GM18502 (cell line): ENCODE data around the gene STX12.

Experiments
- ATAC-seq: cut with Tn5 transposase; IDR thresholded peaks from one replicate; pipeline ENCODE4 v1.9.1; 2021; ENCODE audit warnings: mild to moderate bottlenecking; ENCODE audit not compliant: unreplicated experiment, poor library complexity

STX12 gene

DNA sequence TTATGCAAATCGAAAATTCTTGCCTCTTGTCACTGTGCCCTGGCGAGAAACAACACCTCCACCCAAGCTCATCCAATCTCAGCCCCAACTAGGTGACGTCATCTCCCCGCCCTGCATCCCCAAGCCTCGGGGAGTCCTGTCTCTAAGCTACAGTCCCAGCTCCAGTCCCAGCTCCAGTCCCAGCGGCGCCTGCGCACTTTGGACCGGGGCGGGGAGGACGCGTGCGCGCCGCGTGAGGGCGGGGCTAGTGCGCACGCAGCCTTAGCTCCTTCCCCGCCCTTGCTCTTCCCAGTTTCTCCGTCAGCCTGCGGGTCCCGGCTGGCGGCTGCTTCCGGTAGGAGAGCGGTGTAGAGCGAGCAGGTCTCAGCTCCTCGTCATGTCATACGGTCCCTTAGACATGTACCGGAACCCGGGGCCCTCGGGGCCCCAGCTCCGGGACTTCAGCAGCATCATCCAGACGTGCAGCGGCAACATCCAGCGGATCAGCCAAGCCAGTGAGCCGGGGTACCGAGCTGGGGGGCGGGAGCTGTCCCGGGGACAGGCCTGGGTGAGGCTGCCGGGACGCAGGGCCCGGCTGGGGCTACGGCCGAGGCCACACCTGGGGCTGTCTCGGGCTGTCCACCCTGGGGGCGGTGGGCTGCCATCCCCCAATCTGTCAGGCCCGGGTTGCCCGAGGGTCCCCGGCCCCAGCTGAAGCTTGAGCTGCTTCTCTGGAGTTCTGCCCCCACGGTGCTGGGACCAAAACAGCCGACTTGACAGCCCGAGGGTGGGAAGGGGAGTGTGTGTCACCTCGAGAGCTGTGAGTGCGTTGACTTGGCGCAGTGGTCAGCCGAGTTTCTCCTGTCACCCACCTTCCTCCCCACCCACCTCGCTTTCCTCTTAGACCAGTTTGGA lies at the start of gene STX12:
TSS of gene STX12 (plus strand) at position 288 of the 894 bp plus-strand sequence. CDS start at position 377, 89 bp downstream.
- ATAC-seq = peak; percentile 92

DNA sequence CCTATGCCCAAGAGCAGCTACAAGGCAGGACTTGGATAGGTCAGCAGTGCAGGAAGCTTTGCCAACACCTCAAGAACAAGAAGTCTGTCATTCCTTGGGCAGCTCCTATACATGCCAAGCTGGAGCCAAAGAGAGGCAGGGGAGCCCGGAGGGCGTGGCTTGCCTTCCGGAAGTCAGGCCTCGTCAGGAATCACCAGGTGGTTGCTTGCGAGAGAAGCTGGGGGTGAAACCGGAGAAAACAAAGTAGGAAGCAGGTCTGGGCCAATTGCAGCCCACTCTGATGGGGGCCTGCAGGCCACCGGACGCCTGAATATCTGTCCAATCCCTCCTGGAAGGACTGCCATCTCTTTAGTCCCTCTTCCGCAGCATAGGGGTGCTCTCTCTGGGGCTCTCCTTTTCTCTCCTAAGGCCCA lies 48.1 kb upstream of the STX12 start:
- no peak for ATAC-seq

DNA sequence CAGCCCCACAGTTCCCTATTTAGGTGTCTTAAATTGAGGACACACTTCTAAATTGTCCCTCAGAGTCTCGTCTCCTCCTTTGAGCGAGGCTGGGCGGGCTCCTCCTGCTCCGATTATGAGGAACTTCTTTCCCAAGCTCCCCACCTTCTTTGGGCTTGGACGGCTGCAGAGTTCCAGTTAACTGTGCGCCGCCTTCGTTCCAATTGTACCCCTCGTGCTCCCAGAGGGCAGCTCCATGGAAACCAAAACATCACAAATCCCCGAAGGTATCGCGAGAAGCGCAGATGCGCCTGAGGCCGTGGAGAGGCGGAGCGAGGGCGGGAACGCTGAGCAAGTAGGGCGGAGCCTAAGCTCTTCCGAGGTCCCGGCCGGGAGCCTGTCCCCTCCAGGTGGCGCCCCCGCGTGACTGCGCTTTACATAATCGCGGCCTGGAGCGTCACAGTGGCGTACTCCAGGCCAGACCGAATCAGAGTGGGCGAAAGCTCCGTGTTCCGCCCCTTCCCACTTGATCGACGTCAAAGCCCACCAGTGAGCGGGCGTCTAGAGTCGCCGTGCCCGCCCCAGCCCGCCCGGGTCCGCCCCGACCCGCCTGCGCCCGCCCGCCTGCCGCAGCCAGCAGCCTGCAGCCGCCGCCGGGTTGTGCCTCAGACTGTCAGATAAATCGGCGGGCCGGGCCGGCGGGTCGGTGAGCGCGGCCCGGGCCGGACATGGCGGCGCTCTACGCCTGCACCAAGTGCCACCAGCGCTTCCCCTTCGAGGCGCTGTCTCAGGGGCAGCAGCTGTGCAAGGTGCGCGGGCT lies 47.4 kb upstream of the STX12 start, which contains the start of gene FAM76A:
TSS of gene FAM76A (plus strand) at position 588 of the 799 bp plus-strand sequence. CDS start at position 708, 120 bp downstream.
- peak; percentile 96 for ATAC-seq

DNA sequence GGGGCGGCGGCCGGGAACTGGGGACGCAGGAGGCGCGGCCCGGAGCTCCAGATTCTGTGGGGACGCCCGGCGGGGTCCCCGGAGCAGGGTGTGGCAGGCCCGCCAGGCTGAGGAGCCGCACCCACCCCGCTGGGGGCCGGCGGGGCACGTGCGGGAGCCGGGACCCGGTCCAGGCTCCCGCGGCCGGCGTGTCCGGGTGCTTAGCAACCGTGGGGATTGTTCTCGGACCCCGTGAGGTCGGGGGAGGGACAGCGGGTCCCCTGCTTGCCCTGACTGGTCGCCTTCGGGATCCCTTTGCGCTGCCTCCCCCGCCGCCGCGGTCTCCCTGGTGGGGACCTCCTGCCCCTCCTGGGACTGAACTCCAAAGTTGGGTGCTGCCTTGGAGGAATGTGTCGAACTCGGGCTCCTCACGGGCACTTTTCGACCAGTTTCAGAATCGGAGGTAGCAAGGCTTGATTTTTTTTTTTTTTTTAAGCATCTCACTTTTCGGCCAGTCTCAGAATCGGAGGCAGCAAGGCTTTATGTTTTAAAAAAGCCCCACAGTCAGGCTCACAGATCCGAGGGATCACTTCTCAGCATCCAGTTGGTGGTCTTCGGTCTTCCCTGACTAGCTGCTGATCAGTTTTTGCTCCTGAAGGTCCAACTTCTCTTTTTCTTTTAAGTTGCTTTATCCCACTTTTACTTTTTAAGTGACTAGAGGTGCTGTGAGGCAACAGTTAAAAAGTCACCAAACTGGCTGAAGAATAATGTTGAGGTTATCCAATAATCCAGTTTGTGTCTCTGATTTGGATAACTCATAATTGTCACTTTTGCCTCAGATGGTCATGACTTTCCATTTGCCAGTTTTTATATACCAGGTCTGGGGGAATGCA lies 46.6 kb upstream of the STX12 start:
- no peak for ATAC-seq

DNA sequence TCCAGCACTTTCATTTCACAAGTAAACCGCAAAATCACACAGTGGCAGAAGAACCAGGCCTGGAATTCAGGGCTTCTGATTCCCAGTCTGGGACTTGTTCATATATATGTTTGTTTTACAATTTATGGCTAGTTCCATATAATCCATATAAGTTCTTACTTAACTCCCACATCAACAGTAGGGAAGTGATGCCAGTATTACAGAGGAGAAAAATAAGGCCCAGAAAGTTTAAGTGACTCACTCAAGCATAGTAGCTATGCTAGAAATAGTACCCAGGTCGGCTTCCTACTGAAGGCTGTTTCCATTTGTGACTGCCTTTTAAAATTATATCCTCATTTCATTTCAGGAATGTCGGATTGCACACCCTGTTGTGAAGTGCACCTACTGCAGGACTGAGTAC lies 45.9 kb upstream of the STX12 start:
- no peak for ATAC-seq

DNA sequence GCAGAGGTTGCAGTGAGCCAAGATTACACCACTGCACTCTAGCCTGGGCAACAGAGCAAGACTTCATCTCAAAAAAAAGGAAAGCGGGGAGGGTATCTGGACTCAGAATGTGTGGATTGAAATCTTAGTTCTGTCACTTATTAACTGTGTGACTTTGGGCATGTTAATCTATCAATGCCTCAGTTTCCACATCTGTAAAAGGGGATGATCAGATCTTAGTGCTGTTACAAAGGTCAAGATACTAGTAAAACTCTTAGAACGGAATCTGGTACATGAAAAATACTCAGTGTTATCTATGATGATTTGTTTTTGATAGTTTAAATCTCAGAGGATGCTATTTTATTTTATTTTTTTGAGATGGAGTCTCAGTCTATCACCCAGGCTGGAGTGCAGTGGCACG lies 36.8 kb upstream of the STX12 start:
- ATAC-seq = no peak

DNA sequence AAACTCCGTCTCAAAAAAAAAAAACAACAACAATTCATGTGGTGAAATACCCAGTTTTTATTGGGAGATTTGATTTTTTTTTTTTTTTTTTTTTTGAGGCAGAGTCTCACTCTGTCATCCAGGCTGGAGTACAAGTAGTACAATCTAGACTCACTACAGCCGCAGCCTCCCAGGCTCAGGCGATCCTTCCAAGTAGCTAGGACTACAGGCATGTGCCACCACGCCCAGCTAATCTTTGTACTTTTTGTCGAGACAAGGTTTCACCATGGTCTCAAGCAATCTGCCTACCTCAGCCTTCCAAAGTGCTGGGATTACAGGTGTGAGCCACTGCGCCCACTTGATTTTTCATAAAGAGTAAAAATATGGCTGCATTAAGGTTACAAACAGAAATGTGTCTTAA lies 31.9 kb upstream of the STX12 start:
- no peak for ATAC-seq

DNA sequence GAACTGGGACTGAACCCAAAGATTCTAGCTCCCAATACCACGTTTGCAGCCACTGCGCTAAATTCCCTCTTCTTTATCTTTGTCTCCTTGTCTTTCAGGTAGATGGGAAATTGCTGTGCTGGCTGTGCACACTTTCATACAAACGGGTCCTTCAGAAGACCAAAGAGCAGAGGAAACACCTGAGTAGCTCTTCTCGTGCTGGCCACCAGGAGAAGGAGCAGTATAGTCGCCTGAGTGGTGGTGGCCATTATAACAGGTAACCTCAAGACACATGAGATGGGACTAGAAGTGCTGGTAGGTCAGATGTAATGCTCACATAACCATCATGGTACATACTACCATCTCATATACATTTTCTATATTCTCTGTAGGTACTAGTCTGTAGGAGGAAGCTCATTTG lies 28.5 kb upstream of the STX12 start:
- ATAC-seq = no peak

DNA sequence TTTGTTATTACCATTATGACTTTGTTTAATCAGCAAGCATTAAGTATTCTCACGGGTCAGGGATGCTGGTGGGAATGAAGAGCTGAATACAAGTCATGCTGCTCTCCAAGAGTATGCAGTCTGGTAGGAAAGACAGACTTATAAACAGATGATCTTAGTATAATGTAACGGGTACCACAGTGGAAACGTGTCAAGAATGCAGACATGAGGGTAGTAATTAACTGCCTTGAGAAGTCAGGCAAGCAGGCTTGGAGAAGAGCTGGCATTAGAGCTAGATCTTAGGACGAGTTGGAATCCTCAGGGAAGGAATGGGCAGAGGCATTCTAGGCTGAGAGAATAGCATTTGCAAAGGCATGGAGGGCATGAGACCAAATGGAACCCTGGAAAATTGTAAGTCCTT lies 27.6 kb upstream of the STX12 start:
- no peak for ATAC-seq

DNA sequence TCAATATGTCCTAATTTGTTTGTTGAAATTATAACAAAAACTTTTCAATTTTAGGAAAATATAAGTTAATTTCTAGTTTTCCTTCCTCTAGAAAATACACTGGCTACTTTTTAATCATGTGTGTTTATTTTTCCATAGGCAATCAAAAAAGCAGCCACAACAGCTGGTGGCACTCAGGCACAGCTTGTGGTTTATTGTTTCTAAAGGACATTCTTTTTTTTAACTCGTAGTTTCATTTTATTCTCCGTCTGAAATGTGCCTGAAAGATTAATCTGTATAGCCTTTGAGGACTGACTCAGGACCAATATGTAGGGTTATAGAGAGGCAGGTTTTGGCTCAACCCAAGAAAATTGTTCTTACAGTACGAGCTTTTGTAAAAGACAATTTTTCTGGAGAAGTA lies 20.7 kb upstream of the STX12 start:
- ATAC-seq = no peak

DNA sequence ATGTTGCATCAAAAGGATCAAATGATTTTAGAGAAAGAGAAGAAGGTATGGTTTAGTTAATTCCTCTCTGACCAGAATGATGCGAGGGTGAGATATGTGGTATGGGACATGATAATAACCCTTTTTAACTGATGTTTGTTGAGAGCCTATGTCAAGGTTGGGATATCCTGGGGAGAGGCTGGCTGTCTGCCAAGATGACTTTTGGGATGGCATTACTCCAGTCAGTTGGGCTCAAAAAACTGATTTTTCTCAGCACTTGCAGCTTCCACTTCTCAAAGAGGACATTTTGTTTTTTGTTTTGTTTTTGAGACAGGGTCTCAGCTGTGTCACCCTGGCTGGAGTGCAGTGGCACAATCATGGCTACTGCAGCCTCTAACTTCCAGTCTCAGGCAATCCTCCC lies 17.7 kb upstream of the STX12 start:
- no peak for ATAC-seq

DNA sequence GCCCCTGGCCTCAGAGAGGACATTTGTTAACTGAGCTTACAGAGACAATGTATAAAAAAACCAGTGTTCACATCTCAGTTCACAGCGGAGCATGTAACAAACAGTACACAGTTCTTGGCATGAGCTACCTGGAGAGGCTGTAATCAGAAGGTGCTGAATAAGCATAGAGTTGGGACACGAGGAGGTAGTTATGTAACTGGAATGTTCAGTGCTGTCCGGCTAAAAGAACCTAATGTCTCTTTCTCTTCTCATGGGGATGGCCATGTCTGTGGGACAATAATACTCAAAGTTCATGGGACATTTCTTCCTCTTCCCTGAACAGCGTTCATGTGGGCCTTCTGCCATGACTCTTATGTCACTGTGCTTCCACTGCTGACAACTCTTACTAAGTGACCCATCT lies 17.2 kb upstream of the STX12 start:
- no peak for ATAC-seq

DNA sequence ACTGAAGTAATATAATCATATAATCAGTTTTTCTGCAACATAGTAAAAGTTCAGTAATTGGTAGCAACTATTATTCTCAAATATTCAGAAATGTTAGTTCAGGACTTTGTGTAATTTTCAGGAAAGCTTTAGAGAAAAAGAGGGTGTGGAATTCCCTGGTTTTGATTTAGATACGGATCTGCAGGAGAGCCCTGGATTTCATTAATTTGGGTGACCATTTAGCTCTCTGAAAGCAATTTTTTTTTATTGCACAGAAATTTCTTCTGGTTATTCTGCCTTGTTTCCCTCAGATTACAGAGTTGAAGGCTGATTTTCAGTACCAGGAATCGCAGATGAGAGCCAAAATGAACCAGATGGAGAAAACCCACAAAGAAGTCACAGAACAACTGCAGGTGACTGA lies 13.8 kb upstream of the STX12 start:
- ATAC-seq = no peak

DNA sequence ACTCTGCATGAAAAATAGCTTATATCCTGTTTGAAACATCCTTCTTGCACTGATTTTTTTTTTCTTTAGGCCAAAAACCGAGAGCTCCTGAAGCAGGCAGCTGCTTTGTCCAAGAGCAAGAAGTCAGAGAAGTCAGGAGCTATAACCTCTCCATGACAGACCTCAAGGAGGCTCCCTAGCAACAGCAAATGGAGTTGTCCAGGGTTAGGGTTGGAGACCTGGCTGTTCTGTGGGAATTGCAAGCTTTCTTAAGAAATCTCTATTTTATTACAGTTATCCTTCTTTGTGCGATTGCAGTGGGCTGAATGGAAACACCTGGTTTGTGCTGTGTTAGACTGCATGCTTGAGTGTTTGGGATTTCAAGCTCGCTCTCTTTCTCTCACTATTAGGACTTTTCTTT lies 12.6 kb upstream of the STX12 start:
- ATAC-seq = no peak

DNA sequence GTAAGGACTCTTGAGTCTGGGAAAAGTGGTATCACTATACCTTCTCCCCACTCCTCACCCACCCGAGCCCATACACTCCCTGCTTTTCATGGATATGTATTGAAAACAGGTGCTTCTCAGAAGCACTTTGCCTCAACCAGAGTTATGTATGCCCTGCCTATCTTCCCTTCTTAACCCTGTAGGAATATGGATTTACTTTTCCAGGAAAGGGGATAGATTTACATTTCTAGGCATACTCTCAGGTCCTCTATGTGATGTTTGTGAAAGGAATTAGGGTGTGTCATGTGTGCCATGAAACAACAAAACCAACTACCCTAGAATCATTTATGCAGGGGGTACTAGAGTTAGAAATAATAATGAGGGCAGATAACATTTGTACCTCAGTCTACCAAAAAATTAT lies 11.0 kb upstream of the STX12 start:
- no peak for ATAC-seq

DNA sequence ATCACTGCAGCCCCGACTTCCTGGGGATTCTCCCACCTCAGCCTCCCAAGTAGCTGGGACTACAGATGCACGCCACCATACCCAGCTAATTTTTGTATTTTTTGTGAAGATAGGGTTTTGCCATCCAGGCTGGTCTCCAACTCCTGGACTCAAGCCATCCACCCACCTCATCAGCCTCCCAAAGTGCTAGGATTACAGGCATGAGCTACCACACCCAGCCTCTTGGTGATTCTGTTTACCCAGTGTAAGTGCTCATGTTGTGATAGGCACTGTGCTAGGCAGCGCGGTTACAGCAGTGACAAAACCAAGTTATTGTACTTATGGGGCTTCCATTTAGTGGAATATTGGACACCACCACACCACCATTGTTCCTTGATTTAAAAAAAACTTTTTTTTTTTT lies 9.7 kb upstream of the STX12 start:
- ATAC-seq = no peak

DNA sequence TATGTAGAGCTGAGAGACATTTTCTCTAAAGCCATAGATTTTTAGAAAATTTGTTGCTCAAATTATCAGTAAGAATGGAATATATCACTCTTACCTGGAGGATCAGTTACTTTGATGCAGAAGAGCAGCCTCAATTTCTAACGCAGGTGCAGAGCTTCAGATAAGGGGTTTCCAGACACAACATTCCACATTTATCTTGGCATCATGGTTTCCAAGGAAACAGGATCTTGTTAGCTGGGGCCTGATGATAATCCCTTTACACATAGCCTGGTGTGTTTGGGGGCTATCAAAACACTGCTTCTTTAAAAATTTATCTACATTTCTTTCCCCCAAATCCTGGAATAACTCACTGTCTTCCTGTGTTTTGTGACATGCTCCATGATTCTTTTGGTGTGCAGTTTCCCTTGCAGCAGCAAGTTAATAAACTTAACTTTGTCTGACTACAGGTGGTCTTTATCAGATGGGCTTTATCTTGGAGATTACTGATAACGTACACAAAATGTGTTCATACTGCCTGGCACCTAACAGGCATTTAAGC lies 2.7 kb upstream of the STX12 start:
- ATAC-seq = no peak

DNA sequence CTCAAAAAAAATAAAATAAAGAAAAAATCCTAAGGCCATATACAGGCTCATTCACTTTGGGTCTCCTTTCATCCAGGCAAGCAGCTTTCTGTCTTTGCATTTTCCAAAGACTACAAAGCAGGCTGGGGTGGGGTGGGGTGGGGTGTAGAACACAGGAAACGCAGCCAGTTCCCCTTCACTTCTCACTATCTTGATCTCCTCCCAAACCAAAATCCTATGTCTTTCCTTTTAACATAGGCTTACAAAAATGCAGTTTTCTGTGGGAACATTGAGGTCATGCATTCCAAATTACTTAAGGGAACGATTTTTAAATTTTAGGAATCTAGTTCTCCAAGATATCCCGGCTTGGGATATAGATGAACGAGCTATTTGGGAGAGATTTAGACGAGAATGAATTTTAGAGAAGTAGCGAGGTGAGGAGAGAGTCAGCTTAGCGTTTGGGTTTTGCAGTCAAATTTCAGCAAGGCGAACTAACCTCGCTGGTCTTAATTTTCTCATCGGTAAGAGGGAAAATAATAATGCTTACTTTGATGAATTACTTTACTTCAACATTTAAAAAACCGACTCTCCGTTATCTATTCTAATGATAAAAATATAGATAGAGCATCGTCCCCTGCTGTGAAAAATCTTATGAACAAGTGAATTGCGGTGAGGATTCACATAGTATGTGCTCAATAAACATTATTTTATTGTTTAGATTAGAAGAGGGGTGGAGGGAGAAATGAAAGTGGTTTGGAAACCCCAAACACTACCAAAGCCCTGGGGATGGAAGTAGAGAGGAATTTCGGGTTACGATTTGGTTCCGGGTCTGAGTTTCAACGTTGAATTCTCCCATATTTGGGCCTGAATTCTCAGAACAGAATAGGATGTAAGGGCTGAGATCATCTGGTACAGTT lies 735 bp upstream of the STX12 start:
- ATAC-seq = no peak

DNA sequence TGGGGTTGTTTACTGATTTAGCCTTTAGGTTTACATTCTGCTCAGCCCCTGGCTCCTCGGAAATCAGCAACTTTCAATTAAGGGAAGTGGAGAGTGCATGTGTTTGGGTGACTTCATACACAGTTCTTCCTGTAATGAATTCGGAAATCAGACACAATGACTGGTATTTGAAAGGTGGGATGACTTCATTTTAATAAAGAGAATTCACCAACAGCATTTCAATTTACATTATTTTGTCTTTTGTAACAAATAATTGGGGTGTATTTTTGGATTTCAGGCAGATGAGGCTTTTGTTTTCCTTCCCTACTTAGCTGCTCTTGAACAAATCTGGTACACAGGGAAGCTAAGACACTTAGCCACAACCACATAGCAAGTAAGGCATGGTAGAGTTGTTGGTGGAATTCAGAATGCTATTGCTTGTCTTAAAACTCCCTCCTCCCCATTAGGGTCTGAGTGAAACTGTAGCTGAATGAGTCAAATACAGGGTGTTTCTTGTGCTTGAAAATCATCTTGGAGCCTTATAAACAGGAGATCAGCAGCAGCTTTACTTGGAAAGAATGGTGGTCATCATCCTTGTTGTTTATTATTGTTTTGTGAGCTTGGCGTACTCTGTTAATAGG lies 917 bp downstream of the STX12 start:
- peak; percentile 2 for ATAC-seq
